Measurements from ENCODE around the gene ERCC4.
A peak's percentile ranks its signal among the peaks of the same experiment; 100 is the strongest.

The ERCC4 gene

GRCh38 chr16:13997933-13998332, 78.0 kb downstream of the ERCC4 start:
- Mint-ChIP-seq H3K27ac (no peak overlapping the region), H3K36me3 (ENCODE audit: low read depth) (no peaks in the 10 kb centered on the region), H3K4me1 (peaks cover 52% of the 10 kb centered on the region), H3K4me3 (no peak overlapping the region), H3K27me3 (ENCODE audit: low read depth, poor library complexity) (peaks cover 12% of the 10 kb centered on the region), H3K9me3 (no peaks in the 10 kb centered on the region)
- DNase-seq: no peak
- TF ChIP-seq CTCF (IDR thresholded peaks at IDR 0.05): no peak

GRCh38 chr16:13999071-13999894, 79.3 kb downstream of the ERCC4 start:
- peak overlapping the region; percentile 46 for H3K27ac Mint-ChIP-seq
- no peak overlapping the region for H3K4me3 Mint-ChIP-seq
- peaks cover 62% of the 10 kb centered on the region for H3K4me1 Mint-ChIP-seq
- H3K27me3 Mint-ChIP-seq (ENCODE audit: low read depth, poor library complexity): peaks cover 10% of the 10 kb centered on the region
- no peaks in the 10 kb centered on the region for H3K36me3 Mint-ChIP-seq (ENCODE audit: low read depth)
- no peak for TF ChIP-seq CTCF (IDR thresholded peaks at IDR 0.05)
- DNase-seq: no peak
- H3K9me3 Mint-ChIP-seq: no peaks in the 10 kb centered on the region

GRCh38 chr16:13999895-14000425, 80.0 kb downstream of the ERCC4 start:
- Mint-ChIP-seq H3K27me3 (ENCODE audit: low read depth, poor library complexity) (peaks cover 10% of the 10 kb centered on the region), H3K4me1 (peaks cover 63% of the 10 kb centered on the region), H3K27ac (peak overlapping the region; percentile 32), H3K36me3 (ENCODE audit: low read depth) (no peaks in the 10 kb centered on the region), H3K4me3 (no peak overlapping the region), H3K9me3 (no peaks in the 10 kb centered on the region)
- no peak for TF ChIP-seq CTCF (IDR thresholded peaks at IDR 0.05)
- no peak for DNase-seq

- H3K36me3 Mint-ChIP-seq (ENCODE audit: low read depth): no peaks in the 10 kb centered on the region
- no peak for TF ChIP-seq CTCF (IDR thresholded peaks at IDR 0.05)
- DNase-seq: no peak
- no peaks in the 10 kb centered on the region for H3K9me3 Mint-ChIP-seq
- peaks cover 10% of the 10 kb centered on the region for H3K27me3 Mint-ChIP-seq (ENCODE audit: low read depth, poor library complexity)
- peaks cover 68% of the 10 kb centered on the region for H3K4me1 Mint-ChIP-seq
- no peak overlapping the region for H3K27ac Mint-ChIP-seq
- H3K4me3 Mint-ChIP-seq: no peak overlapping the region
Observed at GRCh38 chr16:14001521-14001920, 81.6 kb downstream of the ERCC4 start.

Measured in nephron progenitor cell (in vitro differentiated cells).